Skeletal muscle satellite cell (primary cell): Measurements from ENCODE around the gene TBL3.

Experiments used
- H3K27me3 ChIP-seq: 2 replicates; pipeline ENCODE4 v1.7.0; 2013; ENCODE audit warnings: low read length; ENCODE audit not compliant: control insufficient read depth, insufficient read depth
- H3K36me3 ChIP-seq: 2 replicates; pipeline ENCODE4 v1.7.0; 2013; ENCODE audit warnings: mild to moderate bottlenecking, control low read depth, low read length; ENCODE audit not compliant: insufficient read depth
- H3K4me1 ChIP-seq: 2 replicates; pipeline ENCODE4 v1.7.0; 2013; ENCODE audit warnings: low read length; ENCODE audit not compliant: control insufficient read depth, insufficient read depth
- H3K4me2 ChIP-seq: 2 replicates; pipeline ENCODE4 v1.7.0; 2013; ENCODE audit warnings: mild to moderate bottlenecking, low read length
- H3K4me3 ChIP-seq: 2 replicates; pipeline ENCODE4 v1.7.0; 2013; ENCODE audit warnings: low read length
- H3K9ac ChIP-seq: 2 replicates; pipeline ENCODE4 v1.7.0; 2013; ENCODE audit warnings: mild to moderate bottlenecking, low read depth, low read length, moderate library complexity
- H3K9me3 ChIP-seq: replicated peaks from 2 replicates; pipeline ENCODE4 v1.7.0; 2013; ENCODE audit warnings: mild to moderate bottlenecking, control low read depth, low read length

Gene TBL3

DNA sequence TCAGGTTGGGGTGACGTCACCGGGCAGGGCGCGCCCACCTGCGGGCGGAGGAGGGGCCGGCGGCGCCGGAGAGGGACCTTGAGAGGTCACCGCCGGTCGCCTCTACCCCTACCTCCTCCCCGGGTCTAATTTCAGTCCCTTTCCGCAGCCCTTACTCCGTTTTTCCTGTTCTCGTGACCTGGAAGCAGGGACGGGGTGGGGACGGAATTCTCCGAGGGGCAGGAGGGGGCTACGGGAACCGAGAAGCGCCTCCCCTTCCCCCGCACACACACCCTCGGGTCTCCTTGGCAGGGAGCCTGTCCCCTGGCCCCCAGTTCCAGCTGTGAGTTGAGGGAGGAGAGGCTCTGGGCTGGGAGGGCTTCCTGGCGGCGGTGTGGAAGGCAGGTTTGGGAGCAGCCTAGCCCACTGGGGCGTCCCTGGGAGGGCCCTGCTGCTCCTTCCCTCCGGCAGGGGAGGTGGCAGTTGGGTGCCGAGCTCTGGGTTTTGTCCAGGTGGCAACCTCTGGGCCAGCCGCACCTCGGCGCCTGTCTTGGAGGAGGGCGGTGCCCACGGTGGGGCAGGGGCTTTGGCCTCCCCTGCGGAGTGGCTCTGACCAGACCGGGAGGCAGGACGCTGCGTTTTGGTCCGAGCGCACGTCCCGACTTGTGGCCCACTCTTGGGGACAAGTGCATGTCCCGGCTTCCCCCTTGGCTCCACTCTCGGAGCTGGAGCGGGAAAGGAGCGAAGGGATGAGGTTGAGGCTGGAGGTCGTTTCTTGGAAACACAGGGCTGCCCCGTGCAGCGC lies 18.7 kb downstream of the TBL3 start:
- Histone ChIP-seq H3K27me3 (peaks cover 28% of the 10 kb centered on the region), H3K4me2 (peak overlapping the region; percentile 47), H3K4me3 (no peak overlapping the region), H3K9ac (no peak overlapping the region), H3K9me3 (no peaks in the 10 kb centered on the region), H3K4me1 (peaks cover 22% of the 10 kb centered on the region), H3K36me3 (peaks cover 18% of the 10 kb centered on the region)

DNA sequence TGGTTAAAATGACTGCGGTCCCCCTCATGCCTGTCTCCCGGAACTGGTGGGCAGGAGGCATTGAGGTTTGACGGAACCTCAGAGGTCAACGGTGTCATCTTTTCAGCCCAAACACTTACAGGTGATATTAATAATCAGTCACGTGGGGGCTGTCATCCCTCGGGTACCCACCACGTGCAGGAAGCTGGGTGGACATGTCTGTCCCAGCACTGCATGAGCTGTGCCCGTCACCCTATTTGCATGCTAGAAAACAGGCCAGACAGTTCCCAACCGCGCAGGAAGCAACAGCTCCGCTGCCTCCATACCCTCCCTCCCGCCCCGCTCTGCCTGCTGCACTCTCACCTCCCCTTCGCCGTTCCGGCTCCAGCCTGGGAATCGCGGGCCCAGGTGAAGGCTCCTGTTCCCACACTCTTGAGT lies 19.3 kb downstream of the TBL3 start:
- Histone ChIP-seq H3K4me1 (peaks cover 17% of the 10 kb centered on the region), H3K9ac (no peak overlapping the region), H3K4me3 (no peak overlapping the region), H3K27me3 (peaks cover 28% of the 10 kb centered on the region), H3K9me3 (no peaks in the 10 kb centered on the region), H3K4me2 (no peak overlapping the region), H3K36me3 (peaks cover 14% of the 10 kb centered on the region)

DNA sequence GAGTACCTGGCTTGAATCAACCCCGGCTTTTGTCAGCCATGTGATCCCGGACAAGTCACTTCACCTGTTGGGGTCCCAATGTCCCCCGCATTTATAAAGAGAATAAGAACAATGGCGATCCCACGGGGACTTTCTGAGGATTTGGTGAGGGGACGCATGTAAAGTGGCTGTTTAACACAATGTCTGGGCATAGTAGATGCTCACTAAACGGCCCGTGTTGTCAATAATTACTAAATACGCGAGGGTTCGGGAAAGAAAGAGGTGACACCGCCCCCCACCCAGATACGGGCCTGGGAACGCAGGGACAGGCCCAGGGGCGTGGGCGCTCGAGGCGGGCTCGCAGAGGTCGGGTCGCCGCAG lies 19.7 kb downstream of the TBL3 start:
- H3K4me1 ChIP-seq: peaks cover 17% of the 10 kb centered on the region
- H3K36me3 ChIP-seq: peaks cover 11% of the 10 kb centered on the region
- peak overlapping the region; percentile 79 for H3K4me2 ChIP-seq
- peak overlapping the region; percentile 62 for H3K4me3 ChIP-seq
- H3K27me3 ChIP-seq: peaks cover 28% of the 10 kb centered on the region
- no peaks in the 10 kb centered on the region for H3K9me3 ChIP-seq
- no peak overlapping the region for H3K9ac ChIP-seq

DNA sequence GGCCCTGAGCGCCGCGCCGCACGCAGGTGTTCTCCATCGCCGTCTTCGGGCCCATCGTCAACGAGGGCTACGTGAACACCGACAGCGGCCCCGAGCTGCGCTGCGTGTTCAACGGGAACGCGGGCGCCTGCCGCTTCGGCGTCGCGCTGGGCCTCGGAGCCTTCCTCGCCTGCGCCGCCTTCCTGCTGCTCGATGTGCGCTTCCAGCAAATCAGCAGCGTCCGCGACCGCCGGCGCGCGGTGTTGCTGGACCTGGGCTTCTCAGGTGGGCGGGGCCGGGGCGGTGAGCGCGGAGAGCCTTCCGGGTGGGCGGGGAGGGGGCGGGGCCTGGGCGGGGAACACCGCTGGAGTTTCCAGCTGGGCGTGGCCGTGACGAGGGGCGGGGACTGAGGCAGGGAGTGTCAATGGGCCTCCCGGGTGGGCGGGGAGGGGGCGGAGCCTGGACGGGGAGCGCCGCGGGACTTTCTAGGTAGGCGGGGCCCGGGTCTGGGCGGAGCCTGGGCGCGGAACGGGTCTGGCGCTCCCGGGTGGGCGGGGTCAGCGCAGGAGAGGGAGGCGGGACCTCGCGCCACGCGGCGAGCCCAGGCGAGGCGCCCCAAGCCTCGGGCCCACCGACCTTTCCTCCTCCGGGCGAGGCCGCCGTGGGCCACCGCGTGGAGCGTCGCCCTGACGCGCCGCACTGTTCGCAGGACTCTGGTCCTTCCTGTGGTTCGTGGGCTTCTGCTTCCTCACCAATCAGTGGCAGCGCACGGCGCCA lies 20.3 kb downstream of the TBL3 start:
- peak overlapping the region; percentile 62 for H3K4me3 ChIP-seq
- no peaks in the 10 kb centered on the region for H3K9me3 ChIP-seq
- H3K9ac ChIP-seq: no peak overlapping the region
- peak overlapping the region; percentile 79 for H3K4me2 ChIP-seq
- H3K4me1 ChIP-seq: peaks cover 21% of the 10 kb centered on the region
- peaks cover 12% of the 10 kb centered on the region for H3K36me3 ChIP-seq
- peaks cover 28% of the 10 kb centered on the region for H3K27me3 ChIP-seq

DNA sequence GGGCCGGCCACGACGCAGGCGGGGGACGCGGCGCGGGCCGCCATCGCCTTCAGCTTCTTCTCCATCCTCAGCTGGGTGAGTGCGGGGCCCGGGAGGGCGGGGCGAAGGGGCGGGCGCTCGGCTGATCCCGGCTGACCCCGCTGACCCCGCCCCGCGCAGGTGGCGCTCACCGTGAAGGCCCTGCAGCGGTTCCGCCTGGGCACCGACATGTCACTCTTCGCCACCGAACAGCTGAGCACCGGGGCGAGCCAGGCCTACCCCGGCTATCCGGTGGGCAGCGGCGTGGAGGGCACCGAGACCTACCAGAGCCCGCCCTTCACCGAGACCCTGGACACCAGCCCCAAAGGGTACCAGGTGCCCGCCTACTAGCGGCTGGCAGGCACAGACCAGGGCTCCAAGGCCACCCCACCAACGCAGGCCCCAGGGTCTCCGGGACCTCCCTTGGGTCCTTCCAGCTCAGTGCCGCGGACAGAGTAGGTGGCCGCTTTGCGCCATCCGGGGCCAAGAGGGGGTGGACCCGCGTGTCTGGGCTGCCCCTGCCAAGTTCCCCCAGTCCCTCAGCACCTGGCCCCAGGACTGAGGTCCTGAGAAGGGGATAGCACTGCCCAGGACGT lies 21.0 kb downstream of the TBL3 start:
- Histone ChIP-seq H3K9ac (no peak overlapping the region), H3K27me3 (peaks cover 28% of the 10 kb centered on the region), H3K4me3 (peak overlapping the region; percentile 56), H3K36me3 (peaks cover 17% of the 10 kb centered on the region), H3K4me1 (peaks cover 28% of the 10 kb centered on the region), H3K9me3 (no peaks in the 10 kb centered on the region), H3K4me2 (peak overlapping the region; percentile 70)

DNA sequence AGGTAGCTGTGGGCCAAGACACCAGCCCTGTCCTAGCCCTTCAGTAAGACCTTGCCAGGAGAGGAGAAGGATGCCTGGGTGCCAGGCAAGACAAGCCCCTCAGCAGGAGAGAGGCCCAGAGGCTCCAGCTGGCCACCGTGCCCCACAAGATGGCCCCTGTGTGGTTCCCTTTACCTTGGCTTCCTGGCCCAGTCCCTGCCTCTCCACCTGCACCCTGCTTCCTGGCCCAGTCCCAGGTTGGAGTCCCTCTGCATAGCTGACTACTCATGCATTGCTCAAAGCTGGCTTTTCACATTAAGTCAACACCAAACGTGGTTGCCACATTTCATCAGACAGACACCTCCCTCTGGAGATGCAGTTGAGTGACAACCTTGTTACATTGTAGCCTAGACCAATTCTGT lies 21.9 kb downstream of the TBL3 start:
- H3K4me1 ChIP-seq: peaks cover 34% of the 10 kb centered on the region
- no peaks in the 10 kb centered on the region for H3K9me3 ChIP-seq
- H3K27me3 ChIP-seq: peaks cover 27% of the 10 kb centered on the region
- H3K36me3 ChIP-seq: peaks cover 23% of the 10 kb centered on the region
- no peak overlapping the region for H3K9ac ChIP-seq
- H3K4me2 ChIP-seq: no peak overlapping the region
- H3K4me3 ChIP-seq: no peak overlapping the region

DNA sequence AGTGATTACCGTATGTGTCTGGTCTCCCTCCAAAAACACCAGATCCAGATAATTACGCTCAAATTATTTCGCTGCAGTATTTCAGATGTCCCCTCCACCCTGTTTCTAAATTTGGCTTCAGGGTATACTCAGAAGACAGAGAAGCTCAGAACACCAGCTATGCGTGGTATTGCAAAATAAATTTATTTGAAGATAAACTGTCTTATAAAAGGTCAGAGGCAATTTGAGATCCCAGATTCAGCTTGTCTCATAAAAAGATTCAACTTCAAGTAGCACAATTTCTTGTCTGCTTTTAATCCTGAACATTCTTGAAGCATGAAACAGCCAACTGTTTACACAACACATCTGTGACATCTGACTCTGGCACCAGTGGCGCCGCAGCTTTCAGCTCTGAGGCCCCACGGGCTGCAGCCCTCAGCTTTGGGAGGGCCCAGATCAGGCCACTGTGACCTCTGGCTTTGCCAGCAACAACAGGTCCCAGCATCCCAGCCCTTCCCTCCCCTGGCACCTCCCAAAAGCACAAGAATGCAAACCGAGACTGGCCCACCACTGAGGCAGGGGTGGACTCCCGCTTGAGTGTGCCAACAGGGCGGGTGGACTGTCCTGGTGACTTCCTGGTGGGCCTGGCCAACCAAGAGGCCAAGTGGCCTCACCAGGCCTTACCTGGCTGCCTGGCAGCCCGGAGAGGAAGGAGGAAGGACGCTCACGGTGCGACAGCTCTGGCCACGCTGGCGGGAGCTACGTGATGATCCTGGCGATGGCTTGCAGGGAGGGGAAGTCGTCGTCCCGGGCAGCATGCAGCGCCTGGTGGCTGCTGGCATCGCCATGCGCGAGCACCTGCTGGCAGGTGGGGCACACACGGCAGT lies 25.9 kb downstream of the TBL3 start:
- H3K36me3 ChIP-seq: peaks cover 59% of the 10 kb centered on the region
- no peaks in the 10 kb centered on the region for H3K9me3 ChIP-seq
- H3K27me3 ChIP-seq: no peaks in the 10 kb centered on the region
- peaks cover 16% of the 10 kb centered on the region for H3K4me1 ChIP-seq
- no peak overlapping the region for H3K4me3 ChIP-seq
- H3K4me2 ChIP-seq: no peak overlapping the region
- H3K9ac ChIP-seq: no peak overlapping the region

DNA sequence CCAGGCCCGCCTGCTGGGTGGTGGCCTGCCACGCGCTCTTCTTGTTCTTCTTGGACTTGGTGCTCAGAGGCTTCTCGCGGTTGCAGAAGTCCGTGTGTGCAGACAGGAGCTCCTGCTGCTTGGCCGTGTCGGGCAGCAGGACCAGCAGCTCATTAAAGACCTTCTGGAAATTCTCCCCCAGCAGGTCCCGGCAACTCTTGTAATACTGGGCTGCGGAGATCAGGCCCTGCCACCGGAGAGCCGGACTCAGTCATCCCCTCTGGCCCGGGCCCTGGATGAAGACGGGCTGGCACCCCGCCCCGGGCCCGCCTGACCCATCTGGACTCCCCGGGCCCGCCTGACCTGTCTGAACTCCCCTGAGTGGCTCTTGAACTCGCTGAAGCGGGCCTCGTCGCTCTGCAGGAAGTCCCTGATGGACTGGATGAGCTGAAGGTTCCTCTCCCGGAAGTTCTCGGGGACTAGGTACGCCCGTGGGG lies 26.5 kb downstream of the TBL3 start:
- Histone ChIP-seq H3K27me3 (no peaks in the 10 kb centered on the region), H3K9ac (no peak overlapping the region), H3K4me3 (no peak overlapping the region), H3K4me1 (peaks cover 16% of the 10 kb centered on the region), H3K9me3 (no peaks in the 10 kb centered on the region), H3K36me3 (peaks cover 65% of the 10 kb centered on the region), H3K4me2 (no peak overlapping the region)

DNA sequence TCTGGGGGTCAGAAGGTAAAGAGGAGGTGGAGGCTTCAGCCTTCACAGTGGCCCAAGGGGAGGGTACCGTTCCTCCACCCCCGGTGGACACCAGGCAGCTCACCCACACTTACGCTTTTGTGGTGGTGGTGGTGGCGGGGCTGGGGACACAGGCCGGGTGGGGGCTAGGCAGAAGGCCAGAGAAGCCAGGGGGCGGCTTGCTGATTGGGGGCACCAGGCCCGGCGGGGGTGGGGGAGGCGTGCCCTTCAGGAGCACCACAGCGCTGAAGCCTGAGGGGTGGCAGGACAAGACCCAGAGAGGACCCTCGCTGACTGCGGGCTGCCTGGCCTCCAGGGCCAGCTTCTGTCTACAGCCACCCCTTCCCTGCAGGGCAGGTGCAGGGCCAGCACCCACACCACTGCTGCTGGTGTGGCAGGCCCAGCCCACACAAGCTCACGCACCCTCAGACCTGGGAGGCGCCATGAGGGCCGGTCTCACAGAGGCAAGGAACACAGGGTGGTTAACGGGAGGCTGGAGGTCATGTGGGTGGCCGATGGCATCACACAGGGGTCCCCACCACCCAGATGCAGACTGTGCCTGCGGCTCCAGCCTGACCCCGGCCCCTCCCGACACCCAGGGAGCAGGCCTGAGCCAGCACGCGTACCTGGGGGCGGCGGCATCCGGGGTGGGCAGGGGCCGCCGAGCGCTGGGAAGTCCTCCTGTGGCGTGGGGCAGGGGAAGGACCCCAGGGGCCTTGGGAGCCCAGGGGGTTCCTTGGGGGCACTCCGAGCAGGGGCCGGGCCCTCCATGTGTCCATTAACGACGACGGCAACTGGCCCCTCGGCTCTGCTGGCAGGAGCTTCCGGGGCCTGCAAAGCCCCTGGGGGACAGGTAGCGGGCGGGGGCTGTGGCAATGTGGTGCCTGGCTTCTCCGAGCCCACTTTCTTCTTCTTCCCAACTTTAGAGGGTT lies 27.3 kb downstream of the TBL3 start:
- no peak overlapping the region for H3K9ac ChIP-seq
- H3K27me3 ChIP-seq: no peaks in the 10 kb centered on the region
- H3K9me3 ChIP-seq: no peaks in the 10 kb centered on the region
- H3K4me1 ChIP-seq: peaks cover 19% of the 10 kb centered on the region
- H3K4me3 ChIP-seq: no peak overlapping the region
- H3K4me2 ChIP-seq: no peak overlapping the region
- H3K36me3 ChIP-seq: peaks cover 68% of the 10 kb centered on the region

DNA sequence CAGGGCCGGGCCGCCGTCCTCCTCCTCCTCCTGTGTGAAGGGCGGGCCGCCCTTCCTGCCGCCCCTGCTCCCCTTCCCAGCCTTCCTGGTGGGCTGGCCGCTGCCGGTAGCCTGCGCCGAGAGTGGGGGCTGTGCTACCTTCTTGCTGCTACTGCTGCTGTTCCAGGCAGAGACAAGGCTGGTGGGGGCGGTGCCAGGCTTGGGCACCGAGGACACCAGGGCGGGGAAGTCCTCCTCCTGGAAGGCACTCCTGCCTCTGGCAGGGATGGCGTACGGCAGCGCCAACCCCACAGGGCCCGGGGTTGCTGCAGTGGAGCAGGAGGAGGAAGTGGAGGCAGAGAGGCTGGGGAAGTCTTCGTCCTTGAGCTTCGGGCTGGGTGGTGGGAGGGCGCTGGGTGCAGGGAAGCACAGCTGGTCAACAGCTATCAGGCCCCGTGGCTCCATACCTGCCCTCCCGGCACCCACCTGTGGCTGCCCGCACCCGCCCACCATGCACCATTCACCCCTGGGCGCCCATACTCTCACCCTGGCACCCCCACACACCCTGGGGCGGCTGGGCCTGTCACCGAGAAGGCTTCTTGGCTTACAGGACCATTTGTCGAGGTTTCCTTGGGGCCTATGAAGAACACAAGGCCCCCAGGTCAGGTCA lies 28.1 kb downstream of the TBL3 start:
- no peak overlapping the region for H3K4me2 ChIP-seq
- peaks cover 68% of the 10 kb centered on the region for H3K36me3 ChIP-seq
- H3K27me3 ChIP-seq: no peaks in the 10 kb centered on the region
- H3K9ac ChIP-seq: no peak overlapping the region
- no peaks in the 10 kb centered on the region for H3K9me3 ChIP-seq
- H3K4me1 ChIP-seq: peaks cover 28% of the 10 kb centered on the region
- H3K4me3 ChIP-seq: no peak overlapping the region
